Measurements from ENCODE around the gene CBY3. TPM values are rescaled to one million over a fixed set of nuclear protein-coding genes. Genes with fewer than 3 reads are reported as not detected.

Gene CBY3
- total RNA-seq, 1 donor from 2014 or later: not detected

DNA sequence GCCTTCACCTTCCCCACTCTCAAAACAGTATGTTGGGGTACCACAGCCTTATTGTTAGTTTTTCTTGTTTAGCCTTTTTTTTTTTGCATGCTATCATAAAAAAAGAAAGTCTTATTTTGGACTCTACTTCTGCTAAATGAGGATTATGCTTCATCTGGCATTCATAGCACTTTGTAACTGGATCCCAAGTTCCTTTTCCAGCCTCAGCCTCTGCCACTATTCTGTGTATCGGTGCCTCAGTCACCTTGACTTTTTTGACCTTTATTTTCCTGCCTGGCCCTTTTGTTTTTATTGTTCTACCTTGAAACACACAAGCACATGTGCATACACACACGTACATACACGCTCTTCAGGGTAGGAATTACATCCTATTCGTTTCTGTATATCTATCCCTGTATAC, 43.3 kb upstream of the CBY3 start:
- TF ChIP-seq, protein P1, sequence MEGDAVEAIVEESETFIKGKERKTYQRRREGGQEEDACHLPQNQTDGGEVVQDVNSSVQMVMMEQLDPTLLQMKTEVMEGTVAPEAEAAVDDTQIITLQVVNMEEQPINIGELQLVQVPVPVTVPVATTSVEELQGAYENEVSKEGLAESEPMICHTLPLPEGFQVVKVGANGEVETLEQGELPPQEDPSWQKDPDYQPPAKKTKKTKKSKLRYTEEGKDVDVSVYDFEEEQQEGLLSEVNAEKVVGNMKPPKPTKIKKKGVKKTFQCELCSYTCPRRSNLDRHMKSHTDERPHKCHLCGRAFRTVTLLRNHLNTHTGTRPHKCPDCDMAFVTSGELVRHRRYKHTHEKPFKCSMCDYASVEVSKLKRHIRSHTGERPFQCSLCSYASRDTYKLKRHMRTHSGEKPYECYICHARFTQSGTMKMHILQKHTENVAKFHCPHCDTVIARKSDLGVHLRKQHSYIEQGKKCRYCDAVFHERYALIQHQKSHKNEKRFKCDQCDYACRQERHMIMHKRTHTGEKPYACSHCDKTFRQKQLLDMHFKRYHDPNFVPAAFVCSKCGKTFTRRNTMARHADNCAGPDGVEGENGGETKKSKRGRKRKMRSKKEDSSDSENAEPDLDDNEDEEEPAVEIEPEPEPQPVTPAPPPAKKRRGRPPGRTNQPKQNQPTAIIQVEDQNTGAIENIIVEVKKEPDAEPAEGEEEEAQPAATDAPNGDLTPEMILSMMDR (IDR thresholded peaks at IDR 0.05; ENCODE audit: partially characterized antibody, unreplicated experiment): no peak
- no peaks in the 10 kb centered on the region for H3K4me1 Mint-ChIP-seq (ENCODE audit: low read depth, unreplicated experiment)
- H3K27me3 Mint-ChIP-seq (ENCODE audit: unreplicated experiment): peaks cover 2% of the 10 kb centered on the region
- H3K36me3 Mint-ChIP-seq (ENCODE audit: unreplicated experiment): peaks cover 6% of the 10 kb centered on the region
- H3K9me3 Mint-ChIP-seq (ENCODE audit: unreplicated experiment): peaks cover 4% of the 10 kb centered on the region
- no peak for DNase-seq
- no peak overlapping the region for H3K4me3 Mint-ChIP-seq (ENCODE audit: unreplicated experiment)
- H3K27ac Mint-ChIP-seq (ENCODE audit: unreplicated experiment): no peak overlapping the region

DNA sequence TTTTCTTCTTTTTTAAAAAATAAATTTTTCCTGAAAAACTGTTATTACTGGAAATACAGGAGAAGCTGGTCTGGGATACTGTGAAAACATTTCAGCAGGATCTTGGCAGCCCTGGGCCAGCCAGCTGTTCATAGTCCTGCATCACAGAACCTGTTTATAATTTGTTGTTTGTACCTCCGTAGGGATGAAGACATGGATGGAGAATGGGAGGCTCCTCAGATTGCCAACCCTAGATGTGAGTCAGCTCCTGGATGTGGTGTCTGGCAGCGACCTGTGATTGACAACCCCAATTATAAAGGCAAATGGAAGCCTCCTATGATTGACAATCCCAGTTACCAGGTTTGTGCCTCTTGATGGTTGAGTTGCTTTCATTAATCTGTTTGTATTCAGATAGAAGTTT, 39.4 kb upstream of the CBY3 start:
- TF ChIP-seq, protein P1 (IDR thresholded peaks at IDR 0.05; ENCODE audit: partially characterized antibody, unreplicated experiment): no peak
- no peak overlapping the region for H3K4me3 Mint-ChIP-seq (ENCODE audit: unreplicated experiment)
- H3K4me1 Mint-ChIP-seq (ENCODE audit: low read depth, unreplicated experiment): no peaks in the 10 kb centered on the region
- H3K9me3 Mint-ChIP-seq (ENCODE audit: unreplicated experiment): peaks cover 4% of the 10 kb centered on the region
- no peak for DNase-seq
- peaks cover 6% of the 10 kb centered on the region for H3K36me3 Mint-ChIP-seq (ENCODE audit: unreplicated experiment)
- H3K27me3 Mint-ChIP-seq (ENCODE audit: unreplicated experiment): peaks cover 2% of the 10 kb centered on the region
- H3K27ac Mint-ChIP-seq (ENCODE audit: unreplicated experiment): no peak overlapping the region

DNA sequence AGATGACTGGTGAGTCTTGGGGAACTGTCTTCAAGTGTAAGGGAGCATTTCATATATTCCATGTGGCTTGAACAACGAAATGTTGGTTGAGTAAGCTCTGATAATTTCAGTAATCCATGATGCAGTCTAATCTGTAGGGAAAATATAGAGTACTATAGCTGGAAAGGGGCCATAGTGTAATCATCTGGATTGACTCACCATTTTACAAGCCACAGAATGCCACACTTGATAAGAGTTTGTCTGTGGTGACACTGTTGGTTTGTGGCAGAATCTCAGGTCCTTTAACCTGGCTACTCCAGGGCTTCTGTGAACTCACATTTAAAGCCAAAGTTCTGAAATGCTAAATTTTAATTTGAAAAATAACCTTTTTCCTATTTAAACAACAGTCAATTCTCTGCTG, 35.5 kb upstream of the CBY3 start:
- H3K4me1 Mint-ChIP-seq (ENCODE audit: low read depth, unreplicated experiment): no peaks in the 10 kb centered on the region
- no peak overlapping the region for H3K4me3 Mint-ChIP-seq (ENCODE audit: unreplicated experiment)
- DNase-seq: no peak
- no peak overlapping the region for H3K27ac Mint-ChIP-seq (ENCODE audit: unreplicated experiment)
- H3K27me3 Mint-ChIP-seq (ENCODE audit: unreplicated experiment): peaks cover 1% of the 10 kb centered on the region
- no peaks in the 10 kb centered on the region for H3K36me3 Mint-ChIP-seq (ENCODE audit: unreplicated experiment)
- TF ChIP-seq, protein P1 (IDR thresholded peaks at IDR 0.05; ENCODE audit: partially characterized antibody, unreplicated experiment): no peak
- no peaks in the 10 kb centered on the region for H3K9me3 Mint-ChIP-seq (ENCODE audit: unreplicated experiment)

DNA sequence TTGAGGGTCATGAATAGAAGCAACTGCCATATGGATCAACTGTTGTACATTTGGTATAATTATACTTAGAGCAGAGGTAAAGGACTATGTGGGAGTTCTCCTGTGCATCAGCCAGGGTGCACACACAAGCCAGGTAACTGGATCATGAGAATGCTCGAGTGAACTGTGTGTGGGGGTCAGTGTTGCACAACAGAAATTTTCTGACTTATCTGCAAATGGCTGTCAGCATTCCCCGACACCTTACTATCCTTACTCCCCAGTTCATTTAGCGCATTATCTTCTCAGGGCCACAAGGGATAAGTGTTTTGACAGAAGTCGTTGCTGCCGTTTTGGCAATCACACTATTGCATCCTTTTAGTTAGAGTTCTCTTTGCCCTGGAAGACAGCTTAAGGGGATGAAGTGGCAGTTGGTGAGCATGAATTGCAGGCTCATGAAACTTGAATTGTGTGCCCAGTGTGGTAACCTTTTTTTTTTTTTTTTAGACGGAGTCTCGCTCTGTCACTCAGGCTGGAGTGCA, 19.6 kb upstream of the CBY3 start:
- Mint-ChIP-seq H3K4me3 (ENCODE audit: unreplicated experiment) (peak overlapping the region; percentile 98), H3K27ac (ENCODE audit: unreplicated experiment) (no peak overlapping the region), H3K4me1 (ENCODE audit: low read depth, unreplicated experiment) (peaks cover 18% of the 10 kb centered on the region), H3K9me3 (ENCODE audit: unreplicated experiment) (peaks cover 6% of the 10 kb centered on the region), H3K27me3 (ENCODE audit: unreplicated experiment) (peaks cover 6% of the 10 kb centered on the region), H3K36me3 (ENCODE audit: unreplicated experiment) (no peaks in the 10 kb centered on the region)
- no peak for DNase-seq
- TF ChIP-seq, protein P1 (IDR thresholded peaks at IDR 0.05; ENCODE audit: partially characterized antibody, unreplicated experiment): no peak

DNA sequence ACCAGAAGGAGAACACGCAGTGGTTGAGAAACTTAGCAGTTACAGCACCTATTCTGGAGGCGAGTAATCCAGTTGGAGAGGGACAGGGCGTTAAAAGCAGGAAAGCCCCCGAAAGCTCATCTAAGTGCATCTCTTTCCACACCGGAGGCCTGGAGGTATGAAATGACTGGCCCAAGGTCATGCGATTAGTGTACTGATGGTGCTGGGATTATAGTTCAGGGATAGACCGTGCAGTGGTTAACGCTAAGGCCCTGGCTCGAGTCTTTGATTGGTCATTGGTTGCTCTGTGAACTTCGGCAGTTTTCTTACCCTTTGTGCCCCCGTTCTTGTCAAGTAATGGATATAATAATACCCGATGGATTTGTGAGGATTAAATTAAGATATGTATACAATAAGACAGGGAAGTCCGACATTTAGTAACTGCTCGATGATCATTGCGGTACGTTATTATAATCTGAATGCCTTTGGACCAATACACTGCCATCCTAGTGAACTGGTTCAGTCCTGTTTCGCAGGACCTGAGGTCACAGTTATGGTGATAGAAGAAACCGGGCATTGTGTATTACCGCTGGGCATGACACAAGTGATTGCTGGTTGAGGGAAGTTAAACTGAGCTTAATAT, 18.9 kb upstream of the CBY3 start:
- H3K36me3 Mint-ChIP-seq (ENCODE audit: unreplicated experiment): no peaks in the 10 kb centered on the region
- H3K9me3 Mint-ChIP-seq (ENCODE audit: unreplicated experiment): peaks cover 6% of the 10 kb centered on the region
- peak overlapping the region; percentile 98 for H3K4me3 Mint-ChIP-seq (ENCODE audit: unreplicated experiment)
- peak overlapping the region; percentile 85 for H3K27ac Mint-ChIP-seq (ENCODE audit: unreplicated experiment)
- peaks cover 17% of the 10 kb centered on the region for H3K4me1 Mint-ChIP-seq (ENCODE audit: low read depth, unreplicated experiment)
- no peak for DNase-seq
- TF ChIP-seq, protein P1 (IDR thresholded peaks at IDR 0.05; ENCODE audit: partially characterized antibody, unreplicated experiment): no peak
- H3K27me3 Mint-ChIP-seq (ENCODE audit: unreplicated experiment): peaks cover 6% of the 10 kb centered on the region

Data from glutamatergic neuron (in vitro differentiated cells).